Stimulated activated naive CD4-positive, alpha-beta T cell (primary cell): ENCODE results near the gene CDK10.
"Not testable (repeated sequence)": the region's sequence is repeated elsewhere in the genome, so short reads cannot be mapped to it uniquely, and the experiment has no call there.

Experiments
- DNase-seq, 6 experiments: peaks; one replicate each; lab custom pipeline; 2025; lab: John Stamatoyannopoulos, UW

Gene CDK10, protein sequence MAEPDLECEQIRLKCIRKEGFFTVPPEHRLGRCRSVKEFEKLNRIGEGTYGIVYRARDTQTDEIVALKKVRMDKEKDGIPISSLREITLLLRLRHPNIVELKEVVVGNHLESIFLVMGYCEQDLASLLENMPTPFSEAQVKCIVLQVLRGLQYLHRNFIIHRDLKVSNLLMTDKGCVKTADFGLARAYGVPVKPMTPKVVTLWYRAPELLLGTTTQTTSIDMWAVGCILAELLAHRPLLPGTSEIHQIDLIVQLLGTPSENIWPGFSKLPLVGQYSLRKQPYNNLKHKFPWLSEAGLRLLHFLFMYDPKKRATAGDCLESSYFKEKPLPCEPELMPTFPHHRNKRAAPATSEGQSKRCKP

DNA sequence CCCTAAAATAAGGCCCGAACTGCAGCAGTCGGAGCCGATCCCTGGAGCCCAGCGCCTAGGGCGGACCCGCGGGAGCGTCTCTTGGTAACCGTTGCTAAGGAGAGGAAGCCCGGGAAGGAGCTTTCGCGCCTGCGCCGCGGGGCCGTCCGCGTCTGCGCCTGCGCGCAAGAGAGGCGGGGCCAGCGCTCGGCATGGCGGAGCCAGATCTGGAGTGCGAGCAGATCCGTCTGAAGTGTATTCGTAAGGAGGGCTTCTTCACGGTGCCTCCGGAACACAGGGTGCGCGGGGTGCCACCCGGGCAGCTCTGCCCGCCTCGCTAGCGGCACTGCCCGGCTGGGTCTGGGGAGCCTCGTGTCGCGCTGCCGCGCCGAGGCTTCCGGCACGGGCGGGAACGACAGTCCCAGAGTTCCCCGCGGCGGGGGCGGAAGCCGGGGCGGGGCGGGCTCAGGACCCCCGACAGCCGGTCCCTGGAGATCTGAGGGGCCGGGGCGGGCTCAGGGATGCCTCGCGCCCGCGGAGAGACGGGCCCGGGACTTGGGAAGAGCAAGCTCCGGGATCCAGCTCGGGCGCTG, at the start of gene CDK10:
Gene CDK10 (plus strand): TSS at position 170 of the 572 bp plus-strand sequence. CDS start 22 bp downstream, at position 192.
- DNase-seq, result peak; percentile 77 to 96 (median 89)

DNA sequence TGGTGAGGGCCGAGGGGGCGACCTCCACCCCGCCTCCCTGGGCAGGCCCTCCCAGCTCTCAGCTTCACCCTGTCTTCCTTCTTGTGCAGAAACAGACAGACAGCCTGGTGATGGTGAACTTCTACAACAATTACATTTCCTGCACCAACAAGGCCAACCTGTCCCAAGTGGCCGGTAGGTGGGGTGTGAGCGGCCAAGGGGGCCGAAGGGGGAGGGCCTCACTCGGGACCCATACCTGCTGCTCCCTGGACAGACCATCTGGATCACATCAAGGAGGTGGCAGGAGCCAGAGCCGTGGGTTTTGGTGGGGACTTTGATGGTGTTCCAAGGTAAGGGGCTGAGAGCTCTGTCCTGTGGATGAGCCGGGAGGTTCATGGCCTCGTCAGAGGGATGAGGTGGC, 49.1 kb upstream of the CDK10 start:
- no peak for DNase-seq

DNA sequence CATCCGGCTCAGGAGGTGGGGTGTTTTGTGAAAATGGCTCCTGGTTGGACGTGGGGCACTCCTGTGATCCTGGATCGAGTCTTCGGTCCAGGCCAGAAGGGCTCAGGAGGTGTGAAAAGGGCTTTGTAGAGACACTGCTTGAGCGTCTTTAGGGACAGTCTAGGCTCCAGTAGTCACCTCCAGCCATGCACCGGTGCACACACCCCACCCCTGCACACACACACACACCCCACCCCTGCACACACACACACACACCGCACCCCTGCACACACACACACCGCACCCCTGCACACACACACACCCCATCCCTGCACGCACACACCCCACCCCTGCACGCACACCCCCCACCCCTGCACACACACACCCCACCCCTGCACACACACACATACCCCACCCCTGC, 48.0 kb upstream of the CDK10 start:
- no peak for DNase-seq

DNA sequence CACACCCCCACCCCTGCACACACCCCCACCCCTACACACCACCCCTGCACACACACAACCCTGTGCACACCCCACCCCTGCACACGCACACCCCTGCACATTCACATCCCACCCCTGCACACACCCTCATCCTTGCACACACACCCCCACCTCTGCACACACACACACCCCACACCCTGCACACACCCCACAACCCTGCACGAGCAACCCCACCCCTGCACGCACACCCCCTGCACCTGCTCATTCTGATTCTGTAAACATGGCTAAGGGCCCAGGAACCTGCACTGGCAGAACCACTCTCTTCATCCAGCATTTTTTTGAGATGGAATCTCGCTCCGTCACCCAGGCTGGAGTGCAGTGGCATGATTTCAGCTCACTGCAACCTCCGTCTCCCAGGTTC, 47.1 kb upstream of the CDK10 start:
- no peak for DNase-seq

DNA sequence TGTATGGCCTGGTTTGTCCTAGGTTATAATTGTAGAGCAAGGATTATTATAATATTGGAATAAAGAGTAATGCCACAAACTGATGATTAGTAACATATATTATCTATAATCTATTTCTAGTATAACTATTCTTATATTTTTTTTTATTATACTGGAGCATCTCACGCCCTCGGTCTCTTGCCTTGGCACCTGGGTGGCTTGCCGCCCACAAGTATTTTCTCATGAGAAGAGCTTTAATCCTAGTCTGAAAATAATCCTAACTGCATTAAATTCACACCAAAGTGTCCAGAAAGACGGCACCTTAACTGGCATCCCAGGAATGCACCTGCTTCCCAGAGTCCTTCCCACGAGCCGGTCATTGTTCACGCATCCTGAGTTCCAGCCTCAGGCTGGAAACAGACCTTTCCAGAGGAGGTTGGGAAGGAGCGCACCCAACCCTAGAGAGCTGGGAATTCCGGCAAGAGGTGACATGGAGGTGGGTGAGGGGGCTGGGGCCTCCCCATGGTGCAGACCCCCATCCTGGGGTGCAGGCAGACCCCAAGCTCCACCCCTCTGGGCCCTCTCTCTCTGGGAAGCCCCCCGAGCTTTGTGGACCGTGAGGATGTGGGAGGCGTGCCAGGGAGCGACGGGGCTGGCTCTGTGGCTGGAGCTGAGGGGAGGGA, 44.9 kb upstream of the CDK10 start:
- no peak for DNase-seq

DNA sequence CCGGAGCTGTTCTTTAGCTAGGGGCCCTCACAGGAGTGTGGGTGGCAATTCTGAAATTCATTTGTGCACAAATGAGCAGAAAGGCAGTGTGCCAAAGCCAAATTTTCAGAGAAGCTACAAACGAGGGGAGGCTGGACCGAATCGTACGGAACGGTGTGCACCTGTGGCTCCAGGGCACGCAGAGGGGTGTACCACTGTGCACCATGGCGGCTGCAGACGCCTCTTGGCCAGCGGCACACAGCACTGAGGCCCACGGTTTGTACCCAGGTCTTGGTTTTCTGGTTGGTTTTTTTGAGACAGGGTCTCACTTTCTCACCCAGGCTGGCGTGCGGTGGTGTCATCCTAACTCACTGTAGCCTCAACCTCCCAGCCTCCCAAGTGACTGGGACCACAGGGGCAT, 43.9 kb upstream of the CDK10 start:
- DNase-seq, result no peak

DNA sequence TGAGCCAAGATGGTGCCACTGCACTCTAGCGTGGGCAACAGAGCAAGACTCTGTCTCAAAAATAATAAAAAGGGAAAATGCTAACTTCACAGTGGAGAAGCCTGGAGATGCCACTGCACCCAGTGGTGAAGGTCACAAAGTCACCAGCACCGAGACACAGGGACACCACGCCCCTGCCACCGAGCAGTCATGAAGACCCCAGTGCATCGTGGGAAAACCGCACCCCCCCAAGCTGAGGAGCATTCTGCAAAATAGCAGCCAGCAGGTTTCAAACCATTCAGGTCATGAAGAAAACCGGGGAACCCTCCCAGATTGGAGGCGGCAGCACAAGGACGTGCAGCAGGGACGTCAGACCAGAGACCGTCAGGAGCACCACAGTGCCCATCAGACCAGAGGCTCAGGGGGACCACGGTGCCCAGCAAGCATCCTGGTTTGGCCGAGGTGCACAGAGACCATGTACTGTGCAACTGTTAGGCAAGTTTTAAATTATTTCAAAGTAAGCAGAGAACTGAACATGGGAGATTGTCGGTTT, 42.7 kb upstream of the CDK10 start:
- no peak for DNase-seq

DNA sequence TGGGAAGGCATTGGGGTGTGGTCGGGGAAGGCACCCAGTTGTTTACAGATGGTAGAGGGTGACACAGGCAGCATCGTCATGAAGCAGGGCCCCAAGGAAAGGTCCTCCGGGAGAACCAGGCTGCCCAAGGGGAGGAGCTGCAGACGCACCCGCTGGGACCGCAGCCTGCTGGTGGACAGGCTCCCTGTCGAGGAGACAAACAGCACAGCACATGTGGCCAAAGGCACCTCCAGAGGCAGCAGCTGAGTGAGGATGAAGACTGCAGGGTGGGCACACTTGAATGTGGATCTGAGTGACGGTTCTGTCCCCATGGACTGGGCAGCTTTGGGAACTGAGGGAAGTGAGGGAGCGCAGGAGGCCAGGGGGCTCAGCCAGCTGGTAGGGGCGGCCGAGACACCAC, 41.4 kb upstream of the CDK10 start:
- no peak for DNase-seq

DNA sequence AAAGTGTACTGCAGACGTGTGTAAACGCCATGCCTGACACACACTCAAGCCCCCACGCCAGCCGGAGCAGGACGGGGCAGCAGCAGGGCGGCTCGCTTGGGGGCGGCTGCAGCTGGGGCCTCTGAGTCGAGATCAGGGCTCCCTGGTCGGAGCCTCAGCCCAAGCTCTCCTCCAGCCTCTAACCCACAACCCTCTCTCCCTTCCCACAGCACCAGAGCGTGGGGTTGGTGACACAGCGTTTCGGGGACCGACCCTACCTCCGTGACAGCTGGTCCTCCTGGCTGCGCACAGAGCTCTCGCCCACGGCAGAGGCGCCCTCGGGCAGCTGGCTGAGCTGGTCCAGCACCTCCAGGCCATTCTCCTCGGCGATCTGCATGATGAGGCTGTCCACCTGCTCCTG, 40.2 kb upstream of the CDK10 start:
- no peak for DNase-seq

DNA sequence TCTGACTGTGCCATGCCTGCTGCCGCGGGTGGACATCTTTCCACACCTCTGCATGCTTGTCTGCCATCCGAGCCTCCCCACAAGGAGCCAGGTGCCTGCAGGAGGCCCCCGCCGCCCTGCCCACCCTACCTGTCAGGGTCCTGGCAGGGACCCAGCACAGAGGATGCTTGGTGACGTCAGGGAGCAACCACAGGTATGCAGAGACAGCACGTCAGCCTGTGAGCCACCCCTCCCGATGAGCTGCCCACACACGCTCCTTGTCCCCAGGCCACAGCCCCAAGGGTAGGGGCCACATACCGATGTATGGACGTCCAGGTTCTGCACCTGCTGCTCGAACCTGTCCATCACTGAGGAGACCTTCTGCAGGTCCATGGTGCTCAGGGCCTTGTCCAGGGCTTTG, 39.6 kb upstream of the CDK10 start:
- DNase-seq, result no peak

DNA sequence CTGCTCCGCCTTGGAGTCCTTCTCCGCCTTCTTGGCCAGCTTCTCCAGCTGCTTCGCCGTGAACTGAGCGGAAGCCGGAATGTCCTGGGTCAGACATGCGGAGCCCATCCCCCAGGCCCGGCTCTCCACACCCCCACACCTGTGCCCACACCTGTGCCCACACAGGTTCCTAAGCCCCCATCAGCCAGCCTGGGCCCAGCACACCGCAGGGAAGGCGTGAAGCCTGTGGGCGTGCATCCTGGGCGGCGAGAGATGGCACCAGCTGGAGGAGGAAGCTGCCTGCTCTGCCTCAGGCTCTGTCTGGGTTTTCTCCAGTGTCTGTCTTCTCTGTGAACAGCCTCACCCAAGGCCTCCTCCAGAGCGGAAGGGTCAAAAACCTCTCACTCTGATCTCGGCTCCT, 34.9 kb upstream of the CDK10 start:
- no peak for DNase-seq

DNA sequence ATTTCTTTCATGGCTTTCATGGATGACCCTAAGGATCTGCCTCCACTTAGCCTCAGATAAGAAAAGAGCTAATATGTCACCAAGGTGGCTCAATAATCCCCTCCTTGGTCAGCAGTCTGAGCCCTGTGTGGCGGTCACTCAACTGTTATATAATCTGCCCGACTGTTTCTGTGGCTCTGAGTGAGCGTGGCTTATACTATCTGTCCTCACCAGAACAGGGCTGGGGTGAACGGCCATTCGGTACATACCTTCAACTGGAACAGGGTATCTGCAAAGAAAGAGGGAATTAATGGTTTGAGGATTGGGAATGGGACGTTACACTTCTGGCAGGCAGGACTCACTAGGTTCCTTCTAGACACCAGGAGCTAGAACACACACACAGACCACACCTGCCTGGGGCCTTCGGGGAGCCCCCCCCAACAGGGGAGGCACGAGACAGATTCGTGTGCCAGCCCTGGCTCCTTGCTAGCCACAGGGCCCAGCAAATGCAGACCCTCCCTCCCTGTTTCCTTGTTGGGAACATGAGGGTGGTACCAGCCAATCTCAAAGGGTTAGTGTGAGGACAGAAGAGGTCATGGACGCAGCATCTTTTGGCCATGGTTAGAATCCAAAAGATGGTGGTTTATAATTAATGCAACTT, 32.7 kb upstream of the CDK10 start:
- no peak for DNase-seq

DNA sequence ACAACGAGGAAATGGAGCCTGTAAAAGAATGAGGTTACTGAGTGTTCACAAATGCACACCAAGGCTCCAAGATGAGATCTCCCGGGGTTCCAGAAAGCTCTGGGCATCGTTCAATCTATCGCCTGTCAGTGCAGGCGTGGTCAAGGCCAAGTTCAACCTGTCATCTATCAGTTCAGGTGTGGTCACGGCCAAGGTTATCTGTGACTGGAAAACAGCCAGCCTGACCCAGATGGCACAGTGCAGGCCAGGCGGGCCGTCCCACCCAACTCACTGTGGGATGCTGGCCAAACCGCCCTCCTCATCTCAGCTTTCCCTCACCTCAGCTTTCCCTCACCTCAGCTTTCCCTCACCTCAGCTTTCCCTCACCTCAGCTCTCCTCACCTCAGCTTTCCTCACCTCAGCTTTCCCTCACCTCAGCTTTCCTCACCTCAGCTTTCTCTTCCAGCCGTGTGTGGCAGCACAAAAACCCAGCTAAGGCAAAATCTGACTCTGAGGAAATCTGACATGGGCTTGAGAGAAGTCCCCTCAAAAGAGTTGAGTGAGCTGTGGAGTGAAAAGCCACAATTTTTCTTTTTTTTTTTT, 31.3 kb upstream of the CDK10 start:
- DNase-seq, result no peak

DNA sequence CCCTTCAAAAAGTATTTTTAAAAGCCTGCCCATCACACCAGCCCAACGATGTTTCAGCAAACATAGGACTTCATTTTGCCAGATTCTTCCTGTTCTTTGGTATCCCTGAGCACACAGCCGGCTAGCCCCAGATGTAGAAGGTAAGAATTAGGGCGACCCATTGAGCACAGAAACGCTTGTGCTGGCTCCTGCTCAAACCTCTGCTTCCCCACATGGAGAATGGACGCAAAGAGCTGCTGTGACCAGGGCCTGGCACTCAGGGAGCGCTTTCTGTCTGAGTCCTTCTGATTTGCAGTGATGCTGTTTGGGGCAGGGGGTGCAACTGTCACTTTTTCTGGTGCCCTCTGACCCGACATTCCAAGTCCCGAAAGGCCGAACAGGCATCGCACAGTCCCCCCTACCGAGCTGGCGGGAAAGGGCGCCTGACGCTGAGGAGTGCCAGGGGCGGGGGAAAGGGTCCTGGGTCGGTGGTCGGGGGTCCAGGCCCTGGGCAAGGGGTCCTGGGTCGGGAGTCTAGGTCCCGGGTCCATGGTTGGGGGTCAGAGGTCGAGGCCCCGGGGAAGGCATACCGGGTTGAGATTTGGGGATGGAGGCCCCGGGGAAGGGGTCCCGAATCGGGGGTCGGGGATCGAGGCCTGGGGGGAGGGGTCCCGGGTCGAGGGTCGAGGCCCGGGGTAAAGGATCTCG, 29.9 kb upstream of the CDK10 start:
- DNase-seq, result no peak

DNA sequence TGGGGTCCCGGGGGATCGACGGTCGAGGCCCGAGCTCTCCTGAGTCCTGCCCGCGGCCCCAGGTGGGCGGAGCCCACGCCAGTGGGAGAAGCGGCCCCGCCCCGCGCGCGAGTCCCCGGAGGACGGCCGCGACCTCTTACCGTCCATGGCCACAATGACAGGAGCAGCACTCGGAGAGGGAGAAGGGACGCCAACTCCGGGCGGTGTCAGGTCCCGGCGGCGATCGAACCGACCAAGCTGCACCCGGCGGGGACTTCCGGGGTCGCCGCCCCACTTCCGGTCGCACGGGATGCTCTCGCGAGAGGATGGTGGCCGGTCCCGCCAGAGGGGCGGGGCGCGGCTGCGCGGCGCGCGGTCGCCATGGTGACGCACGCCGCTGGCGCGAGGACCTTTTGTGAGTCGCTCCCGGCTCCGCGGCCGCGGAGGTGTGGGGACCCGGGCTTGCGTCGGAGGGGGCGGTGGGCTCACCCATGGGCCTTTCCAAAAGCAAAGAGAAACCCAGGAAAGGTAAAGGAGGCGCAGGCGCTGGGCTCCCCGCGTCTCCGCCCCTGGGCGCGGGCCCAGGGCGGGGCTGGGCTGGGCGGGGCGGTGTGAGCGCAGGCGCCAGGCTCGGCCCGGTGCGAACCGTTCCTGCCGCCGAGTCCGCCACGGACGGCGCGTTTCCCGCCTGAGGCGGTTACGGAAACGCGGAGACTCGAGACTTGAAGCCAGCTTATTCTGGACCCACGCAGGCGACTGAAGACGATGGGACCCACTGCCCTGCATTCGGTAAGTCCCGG, 28.9 kb upstream of the CDK10 start, which contains the start of the genes CHMP1A and SPATA33:
Gene CHMP1A (minus strand): TSS at position 267 of the 779 bp plus-strand sequence. CDS start 120 bp downstream, at position 147.
Gene SPATA33 (plus strand): TSS at position 395 of the 779 bp plus-strand sequence. CDS start 76 bp downstream, at position 471.
- DNase-seq, result peak; percentile 83 to 94 (median 90)

DNA sequence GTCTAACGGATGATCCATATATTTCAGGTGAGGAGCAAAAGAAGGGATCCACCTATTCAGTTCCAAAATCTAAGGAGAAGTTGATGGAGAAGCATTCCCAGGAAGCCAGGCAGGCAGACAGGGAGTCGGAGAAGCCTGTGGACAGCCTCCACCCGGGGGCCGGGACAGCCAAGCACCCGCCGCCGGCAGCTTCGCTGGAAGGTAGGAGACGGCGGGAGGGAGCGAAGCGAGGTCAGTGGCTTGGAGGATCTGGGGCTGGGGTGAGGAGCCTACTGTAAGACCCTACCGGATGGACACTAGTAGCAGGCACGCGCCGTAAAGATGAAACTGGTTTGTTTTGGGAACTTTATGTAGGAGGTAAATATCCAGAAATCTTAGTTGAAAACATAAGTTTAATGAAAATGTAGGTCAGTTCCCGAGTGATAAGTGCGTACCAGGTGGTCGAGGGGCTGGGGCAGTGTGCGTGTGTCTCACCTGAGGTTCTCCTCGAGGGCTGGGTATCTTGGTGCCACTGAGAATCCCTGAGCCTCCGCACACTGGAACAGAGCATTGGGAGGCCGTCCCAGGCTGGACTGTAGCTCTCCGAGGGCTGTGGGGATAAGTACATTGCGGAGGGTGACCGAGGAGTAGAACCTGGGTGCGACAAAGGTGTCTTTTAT, 28.1 kb upstream of the CDK10 start:
- DNase-seq, result no peak

DNA sequence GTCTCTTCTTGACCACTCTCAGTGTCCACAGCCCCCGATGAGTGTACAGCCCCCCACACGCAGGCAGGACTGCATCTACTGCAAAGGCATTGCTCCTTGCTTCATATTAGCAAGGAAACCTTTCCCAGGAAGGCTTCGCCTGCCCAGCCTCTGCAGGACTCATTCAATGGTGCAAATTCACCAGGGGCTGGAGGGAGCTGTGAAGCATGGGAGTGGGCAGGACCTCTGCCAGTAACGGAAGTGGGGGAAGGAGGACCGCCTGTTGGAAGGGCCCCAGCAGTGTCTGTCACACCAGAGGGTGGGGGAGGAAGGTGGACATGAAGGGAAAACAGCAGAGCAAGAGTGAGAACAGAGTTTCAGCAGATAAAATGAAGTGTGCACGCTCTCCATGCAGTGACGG, 26.3 kb upstream of the CDK10 start:
- DNase-seq, result no peak

DNA sequence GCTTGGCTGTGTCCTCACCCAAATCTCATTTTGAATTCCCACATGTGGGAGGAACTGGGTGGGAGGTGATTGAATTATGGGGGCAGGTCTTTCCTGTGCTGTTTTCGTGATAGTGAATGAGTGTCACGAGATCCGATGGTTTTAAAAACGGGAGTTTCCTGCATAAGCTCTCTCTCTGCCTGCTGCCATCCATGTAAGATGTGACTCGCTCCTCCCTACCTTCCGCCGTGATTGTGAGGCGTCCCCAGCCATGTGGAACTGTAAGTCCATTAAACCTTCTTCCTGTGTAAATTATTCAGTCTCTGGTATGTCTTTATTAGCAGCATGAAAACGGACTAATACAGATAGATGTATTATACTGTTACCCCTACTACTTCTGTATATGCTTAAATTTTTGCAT, 25.3 kb upstream of the CDK10 start:
- no peak for DNase-seq

DNA sequence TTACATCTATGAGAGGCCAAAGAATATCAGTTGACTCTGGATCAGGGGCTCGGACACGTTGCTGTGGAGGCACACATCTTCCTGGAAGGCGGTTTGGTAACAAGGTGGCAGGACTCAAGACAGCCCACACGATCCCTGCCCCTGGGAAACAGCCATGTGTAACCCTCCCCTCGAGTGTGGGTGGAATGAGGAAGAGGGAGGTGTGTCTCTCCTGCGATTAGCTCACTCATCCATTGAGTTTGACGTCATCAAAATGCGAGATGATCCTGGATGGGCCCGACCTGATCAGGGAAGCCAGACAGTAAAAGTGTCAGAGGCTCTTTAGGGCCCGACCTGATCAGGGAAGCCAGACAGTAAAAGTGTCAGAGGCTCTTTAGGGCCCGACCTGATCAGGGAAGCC, 22.3 kb upstream of the CDK10 start:
- DNase-seq, result not testable (repeated sequence)

DNA sequence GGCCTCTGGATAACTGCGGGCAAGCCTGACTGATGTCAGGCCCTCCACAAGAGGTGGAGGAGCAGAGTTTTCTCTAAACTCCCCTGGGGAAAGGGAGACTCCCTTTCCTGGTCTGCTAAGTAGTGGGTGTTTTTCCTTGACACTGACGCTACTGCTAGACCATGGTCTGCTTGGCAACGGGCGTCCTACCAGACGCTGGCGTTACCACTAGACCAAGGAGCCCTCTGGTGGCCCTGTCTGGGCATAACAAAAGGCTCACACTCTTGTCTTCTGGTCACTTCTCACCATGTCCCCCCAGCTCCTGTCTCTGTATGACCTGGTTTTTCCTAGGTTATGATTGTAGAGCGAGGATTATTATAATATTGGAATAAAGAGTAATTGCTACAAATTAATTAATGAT, 19.5 kb upstream of the CDK10 start:
- not testable (repeated sequence) for DNase-seq
